DMS53 treated with DMSO at 0.1 percent for 48 hours (cell line): ENCODE results near the gene TARM1.
"Not testable (repeated sequence)": the region's sequence is repeated elsewhere in the genome, so short reads cannot be mapped to it uniquely, and the experiment has no call there.

Experiments
- DNase-seq: peaks from one replicate; lab custom pipeline; 2025; ENCODE audit not compliant: unreplicated experiment; lab: John Stamatoyannopoulos, UW

The TARM1 gene

GRCh38 chr19:54099903-54100255 is 18.7 kb upstream of the TARM1 start:
- DNase-seq, result not testable (repeated sequence)

- DNase-seq, result no peak
These were observed 18.2 kb upstream of the TARM1 start for GRCh38 chr19:54099190-54099902.

GRCh38 chr19:54096617-54097106 is 15.5 kb upstream of the TARM1 start:
- no peak for DNase-seq

GRCh38 chr19:54095859-54096616 is 14.9 kb upstream of the TARM1 start:
- DNase-seq, result peak; percentile 34

- DNase-seq, result no peak
These were observed 14.1 kb upstream of the TARM1 start for GRCh38 chr19:54095136-54095858.

- no peak for DNase-seq
These were observed 13.3 kb upstream of the TARM1 start for GRCh38 chr19:54094426-54095000.

GRCh38 chr19:54084410-54084809 is 3.2 kb upstream of the TARM1 start:
- DNase-seq, result no peak

GRCh38 chr19:54077334-54077733 is 3.8 kb downstream of the TARM1 start:
- DNase-seq, result no peak

GRCh38 chr19:54074851-54075250 is 6.3 kb downstream of the TARM1 start:
- DNase-seq, result no peak

- no peak for DNase-seq
These were observed 7.3 kb downstream of the TARM1 start for GRCh38 chr19:54073829-54074228.

GRCh38 chr19:54069470-54069869 is 11.7 kb downstream of the TARM1 start:
- DNase-seq, result no peak

- DNase-seq, result no peak
These were observed 17.6 kb downstream of the TARM1 start, which contains the start of gene VSTM1 for GRCh38 chr19:54063350-54064116. Gene VSTM1, minus strand, starts transcription at chr19:54063897. Its CDS starts 120 bp downstream, at chr19:54063777.

- no peak for DNase-seq
These were observed 18.5 kb downstream of the TARM1 start for GRCh38 chr19:54062643-54063042.

- DNase-seq, result no peak
These were observed 33.5 kb downstream of the TARM1 start for GRCh38 chr19:54047616-54048015.

GRCh38 chr19:54045771-54046170 is 35.4 kb downstream of the TARM1 start:
- no peak for DNase-seq

GRCh38 chr19:54042989-54043388 is 38.2 kb downstream of the TARM1 start:
- no peak for DNase-seq

GRCh38 chr19:54041969-54042606 is 39.1 kb downstream of the TARM1 start:
- no peak for DNase-seq

- DNase-seq, result no peak
These were observed 41.2 kb downstream of the TARM1 start for GRCh38 chr19:54040003-54040402.

- DNase-seq, result not testable (repeated sequence)
These were observed 44.6 kb downstream of the TARM1 start for GRCh38 chr19:54036542-54036941.
